BJ (cell line): ENCODE results near the gene HYAL2. TPM values are rescaled to one million over a fixed set of nuclear protein-coding genes. Genes with fewer than 3 reads are reported as not detected.
A peak's percentile ranks its signal among the peaks of the same experiment; 100 is the strongest.

Experiments used
- CTCF ChIA-PET: fragments of 350-600 bp; formaldehyde crosslinking; extraction: SDS; loops from one replicate; lab custom pipeline; 2021; ENCODE audit warnings: antibody characterized with exemption, inconsistent platforms; lab: Yijun Ruan, JAX
- POLR2A ChIA-PET: fragments of 300-600 bp; sonication (Branson Sonifier 250); formaldehyde crosslinking; extraction: SDS; loops from one replicate; lab custom pipeline; 2021; ENCODE audit warnings: antibody characterized with exemption; lab: Charles Lee
- DNase-seq: peaks from one replicate; pipeline ENCODE4 v3.0.0-alpha.2; 2011; ENCODE audit warnings: low read depth
- H3K27me3 ChIP-seq: 2 replicates; pipeline ENCODE4 v1.6.0; 2011; ENCODE audit warnings: low read length; ENCODE audit not compliant: control insufficient read depth, insufficient read depth
- H3K36me3 ChIP-seq: 2 replicates; pipeline ENCODE4 v1.5.1; 2011; ENCODE audit warnings: low read length; ENCODE audit not compliant: control insufficient read depth, insufficient read depth
- H3K4me3 ChIP-seq: 2 replicates; pipeline ENCODE4 v1.5.1; 2011; ENCODE audit warnings: low read depth, mild to moderate bottlenecking, control low read depth, low read length
- CTCF ChIP-seq: IDR thresholded peaks from 2 replicates; pipeline ENCODE4 v1.5.1; 2011; ENCODE audit warnings: low read depth, mild to moderate bottlenecking, control low read depth, inconsistent platforms, low read length, moderate library complexity; ENCODE audit not compliant: insufficient read depth
- polyA plus RNA-seq: library from polyadenylated mRNA; depleted of rRNA; stranded (reverse); fragments of >200 nt; gene quantifications from 2 replicates; pipeline ENCODE4 v1.2.3, GENCODE V29; 2011

The HYAL2 gene
- polyA plus RNA-seq, 1 experiment: 63.2 TPM

GRCh38 chr3:50337175-50337861, 14.8 kb upstream of the HYAL2 start:
- peak; percentile 97 for DNase-seq
- no peak for TF ChIP-seq CTCF
- Histone ChIP-seq H3K36me3 (peaks cover 3% of the 10 kb centered on the region; the same call in 1 of the 2 replicates), H3K4me3 (peak overlapping the region; percentile 89), H3K27me3 (no peaks in the 10 kb centered on the region)
- ChIA-PET POLR2A (interaction anchor here (0.5 to 1.2 kb wide), 5 partner anchors 9 to 102 kb away, joined by 3 to 11 read pairs (median 5); partner anchors contain the start of genes CYB561D2, GNAI2, HYAL3 and NAA80), CTCF (interaction anchor here (1.0 to 7.2 kb wide), 14 partner anchors 9 to 232 kb away, joined by 3 to 32 read pairs (median 4); partner anchors contain the start of genes HEMK1, HYAL2, HYAL3 and NAA80)

GRCh38 chr3:50336452-50337174, 14.1 kb upstream of the HYAL2 start:
- H3K36me3 ChIP-seq: peaks cover 8% of the 10 kb centered on the region
- no peak for TF ChIP-seq CTCF
- DNase-seq: no peak
- H3K4me3 ChIP-seq: peak overlapping the region; percentile 89
- POLR2A ChIA-PET: interaction anchor here (0.5 to 1.2 kb wide), 6 partner anchors 9 to 263 kb away, joined by 3 to 11 read pairs (median 5); partner anchors contain the start of genes CYB561D2, GNAI2, HYAL3 and NAA80
- CTCF ChIA-PET: interaction anchor here (1.0 to 7.2 kb wide), 16 partner anchors 9 to 232 kb away, joined by 3 to 32 read pairs (median 4); partner anchors contain the start of genes CYB561D2, HEMK1, HYAL2 and HYAL3
- no peaks in the 10 kb centered on the region for H3K27me3 ChIP-seq

DNA sequence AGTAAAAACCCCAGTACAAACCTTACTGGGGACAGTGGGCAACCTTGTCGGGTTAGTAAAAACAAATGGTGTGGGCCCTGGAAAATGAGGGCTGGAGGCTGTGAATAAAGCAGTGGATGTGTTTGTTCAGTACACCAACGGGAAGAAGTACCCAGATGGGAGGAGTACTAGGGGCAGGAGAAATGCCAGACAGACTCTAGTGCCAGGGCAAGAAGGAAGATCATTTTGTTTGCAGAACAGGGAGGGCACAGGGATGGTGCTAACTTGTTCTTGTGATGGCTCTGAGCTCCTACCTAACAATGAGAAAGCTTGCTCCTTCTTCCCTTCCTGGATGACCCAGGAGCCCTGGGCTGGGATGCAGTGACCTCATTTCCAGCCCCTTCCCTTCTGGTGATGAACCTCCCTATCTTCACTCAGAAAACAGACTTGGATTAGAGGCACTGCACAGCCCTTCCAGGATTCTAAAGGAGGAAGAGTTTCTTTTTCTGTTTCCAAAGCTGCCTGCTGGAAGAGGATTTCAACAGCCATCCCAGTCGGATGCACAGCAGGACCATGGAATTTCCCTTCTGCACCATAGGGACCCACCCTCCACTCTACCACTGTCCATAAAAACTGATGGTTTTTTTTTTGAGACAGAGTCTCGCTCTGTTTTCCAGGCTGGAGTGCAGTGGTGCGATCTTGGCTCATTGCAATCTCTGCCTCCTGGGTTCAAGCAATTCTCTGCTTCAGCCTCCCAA, 12.0 kb upstream of the HYAL2 start:
- no peak for TF ChIP-seq CTCF
- no peak overlapping the region for H3K4me3 ChIP-seq
- DNase-seq: no peak

GRCh38 chr3:50333744-50334328, 11.3 kb upstream of the HYAL2 start:
- no peak for TF ChIP-seq CTCF
- ChIA-PET CTCF (interaction anchor here (0.6 to 7.2 kb wide), 3 partner anchors 9 to 228 kb away, joined by 3 to 32 read pairs (median 3); no protein-coding TSS in a partner anchor), POLR2A (interaction anchor here (0.7 kb wide), 1 partner anchor 19 kb away, joined by 5 read pairs; no protein-coding TSS in a partner anchor)
- Histone ChIP-seq H3K36me3 (peaks cover 25% of the 10 kb centered on the region), H3K4me3 (no peak overlapping the region), H3K27me3 (no peaks in the 10 kb centered on the region)
- DNase-seq: no peak

More for the DNA sequence above, 12.0 kb upstream of the HYAL2 start:
- H3K36me3 ChIP-seq: peaks cover 23% of the 10 kb centered on the region
- ChIA-PET CTCF (interaction anchor here (1.5 to 7.2 kb wide), 3 partner anchors 10 to 88 kb away, joined by 5 to 32 read pairs (median 6); no protein-coding TSS in a partner anchor), POLR2A (no interaction called here)
- no peaks in the 10 kb centered on the region for H3K27me3 ChIP-seq
